Activated CD8-positive, alpha-beta memory T cell treated with anti-CD3 and anti-CD28 coated beads, Interleukin-2, amount 50 U/mL, for 24 hours (primary cell): ENCODE results near the gene ZNF560.

Source experiments
- DNase-seq: peaks from one replicate; pipeline ENCODE4 v3.0.0-alpha.2; 2020; ENCODE audit errors: extremely low read depth

ZNF560 gene

DNA sequence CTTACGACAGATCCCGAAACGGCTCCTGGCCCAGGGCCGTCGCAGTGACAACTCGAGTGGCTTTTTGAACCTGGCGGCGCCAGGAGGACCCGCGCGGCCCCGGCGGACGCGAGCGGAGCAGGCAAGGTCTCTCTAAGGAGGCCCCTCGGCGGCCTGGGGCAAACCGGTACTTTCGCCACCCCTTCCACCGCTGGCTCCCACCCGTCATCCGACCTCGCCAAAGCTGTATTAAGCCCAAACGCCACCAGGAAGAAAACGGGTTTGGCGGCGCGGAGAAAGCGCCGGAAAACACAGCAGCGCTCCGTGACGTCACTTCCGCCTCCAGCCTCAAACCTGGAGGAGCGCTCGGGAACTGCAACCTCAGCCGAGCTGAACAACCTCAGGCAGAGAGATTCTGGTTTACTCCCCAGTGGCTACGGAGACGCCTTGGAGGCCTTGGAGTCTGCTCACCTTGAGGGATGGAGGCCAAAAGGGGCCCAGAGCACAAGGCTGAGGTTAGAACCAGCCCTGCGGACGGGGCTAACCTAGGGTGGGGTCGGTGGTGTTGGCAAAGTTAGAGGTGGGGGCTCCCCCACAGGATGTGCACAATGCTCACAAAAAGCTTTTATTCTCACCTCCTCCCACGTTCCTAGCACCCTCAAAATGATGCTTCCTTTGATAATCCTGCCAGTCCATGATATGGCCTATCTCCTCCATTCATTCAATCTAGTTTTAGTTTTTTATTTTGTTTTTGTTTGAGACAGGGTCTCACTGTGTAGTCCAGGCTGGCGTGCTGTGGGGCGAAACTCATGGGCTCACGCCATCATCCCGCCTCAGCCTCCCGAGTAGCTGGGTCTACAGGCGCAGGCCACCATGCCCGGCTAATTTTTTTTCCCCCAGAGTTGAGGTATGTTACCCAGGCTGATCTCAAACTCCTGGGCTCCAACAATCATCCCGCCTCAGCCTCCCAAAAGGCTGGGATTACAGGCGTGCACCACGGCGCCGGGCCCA, 62.8 kb downstream of the ZNF560 start, which contains the start of gene ZNF266:
Gene ZNF266, minus strand, starts transcription at position 295 of the 990 bp plus-strand sequence. CDS start 15,484 bp downstream, outside the sequence.
- DNase-seq = peak; percentile 87

DNA sequence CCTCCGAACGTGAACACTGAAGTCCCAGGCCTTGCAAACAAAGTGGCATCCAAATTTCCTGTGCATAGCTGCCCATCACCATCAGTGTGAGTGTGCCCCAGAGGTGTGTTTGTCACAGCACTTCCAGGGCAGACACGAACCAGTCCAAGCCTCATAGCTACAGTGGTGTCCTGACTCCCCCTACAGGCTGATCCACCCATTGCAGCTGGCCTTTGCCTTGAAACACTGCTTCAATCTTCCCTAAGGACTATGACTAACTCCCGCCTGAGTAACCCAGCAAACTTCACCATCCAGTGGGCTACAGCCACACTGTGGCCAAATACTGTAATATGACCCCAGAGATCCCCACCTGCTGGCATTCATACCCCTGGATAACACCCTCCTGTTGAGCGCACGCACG, 66.9 kb downstream of the ZNF560 start:
- no peak for DNase-seq

DNA sequence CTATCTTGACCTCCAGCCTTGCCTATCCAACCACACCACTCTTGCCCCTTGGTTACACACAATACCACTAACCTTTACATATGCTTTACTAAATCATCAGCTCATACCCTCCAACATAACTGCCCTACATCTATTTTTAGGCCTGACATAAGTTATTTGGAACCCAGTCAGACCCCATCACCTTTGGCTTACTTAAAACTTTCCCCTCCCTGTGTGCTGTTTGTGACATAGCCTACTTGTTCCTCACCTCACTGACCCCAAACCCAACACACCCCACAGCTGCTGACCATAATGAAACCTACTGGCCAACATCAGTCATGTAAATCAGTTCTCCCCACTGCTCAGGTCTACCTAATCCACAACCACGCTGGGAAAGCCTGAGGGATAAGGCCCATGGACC, 68.0 kb downstream of the ZNF560 start:
- no peak for DNase-seq

DNA sequence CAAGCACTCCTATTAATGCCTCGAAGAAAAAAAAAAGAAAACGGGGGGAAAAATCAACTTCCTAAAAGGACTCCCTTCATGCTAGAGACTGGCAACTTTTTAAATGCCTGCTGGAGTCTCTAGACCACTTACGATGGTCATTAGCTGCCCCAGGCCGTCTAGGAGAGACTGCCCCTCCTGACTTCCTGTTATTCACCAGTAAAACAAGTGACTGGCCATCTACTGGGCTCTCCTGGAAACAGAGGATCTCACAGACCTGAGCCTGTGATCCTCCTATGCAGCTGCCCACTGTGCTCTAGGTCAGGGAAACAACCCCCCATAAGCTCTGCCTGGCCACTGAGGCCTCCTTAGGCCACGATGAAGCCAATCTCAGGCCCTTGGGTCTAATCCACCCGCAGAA, 70.5 kb downstream of the ZNF560 start:
- DNase-seq = no peak
